ENCODE results near the gene CCL5.

The CCL5 gene

DNA sequence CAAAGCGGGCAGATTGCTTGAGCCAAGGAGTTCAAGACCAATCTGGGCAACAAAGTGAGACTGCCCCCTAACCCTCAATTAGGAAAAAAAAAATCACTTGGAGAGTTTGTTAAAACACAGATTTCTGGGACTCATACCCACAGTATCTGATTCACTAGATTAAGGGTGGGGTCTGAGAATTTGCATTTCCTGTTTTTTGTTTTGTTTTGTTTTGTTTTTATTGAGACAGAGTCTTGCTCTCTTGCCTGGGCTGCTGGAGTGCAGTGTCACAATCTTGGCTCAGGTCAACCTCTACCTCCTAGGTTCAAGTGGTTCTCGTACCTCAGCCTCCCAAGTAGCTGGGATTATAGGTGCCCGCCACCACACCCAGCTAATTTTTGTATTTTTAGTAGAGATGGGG lies 12.6 kb downstream of the CCL5 start:
- FAIRE-seq: no peak

GRCh38 chr17:35866341-35866950 lies 13.7 kb downstream of the CCL5 start:
- no peak for FAIRE-seq

DNA sequence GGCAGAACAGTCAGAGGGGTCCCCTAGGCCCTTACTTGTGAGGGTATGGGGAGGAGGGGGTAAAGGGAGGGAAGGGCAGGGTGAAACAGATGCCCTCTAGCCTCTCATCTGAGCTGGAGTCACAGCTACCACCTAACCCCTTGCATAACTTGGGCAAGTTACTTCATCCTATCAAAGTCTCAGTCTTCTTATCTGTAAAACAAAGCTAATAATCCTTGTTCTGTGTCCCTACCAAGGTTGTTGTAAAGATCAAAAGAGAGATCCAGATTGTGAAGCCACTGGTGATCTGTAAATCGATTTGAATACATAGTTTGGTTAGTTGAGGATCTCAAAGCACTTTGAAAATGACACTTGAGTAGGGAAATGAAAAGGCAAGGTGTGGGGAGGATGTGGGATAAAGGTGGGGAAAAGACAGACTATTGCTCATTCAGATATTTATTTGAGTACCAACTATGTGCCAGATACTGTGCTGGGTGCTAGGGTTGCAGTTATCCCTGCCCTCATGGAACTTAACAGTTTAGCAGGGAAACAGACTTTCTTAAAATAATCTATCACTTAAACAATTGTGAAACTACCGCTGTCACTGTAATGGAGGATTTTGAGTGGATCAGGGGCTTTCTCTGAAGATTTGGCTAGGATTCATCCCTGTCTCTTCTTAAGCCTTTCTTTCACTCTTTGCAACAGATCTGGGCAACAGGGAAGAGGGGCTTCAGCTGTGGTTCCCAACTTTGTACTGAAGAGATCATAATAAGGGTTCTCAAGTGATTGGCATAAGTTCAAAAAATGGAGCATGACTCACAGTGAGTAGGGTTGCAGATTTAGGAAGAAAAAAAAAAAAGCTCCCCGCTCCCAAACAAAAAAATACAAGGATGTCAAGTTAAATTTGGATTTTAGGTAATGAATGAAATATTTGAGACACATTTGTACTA lies 14.5 kb downstream of the CCL5 start:
- no peak for FAIRE-seq

DNA sequence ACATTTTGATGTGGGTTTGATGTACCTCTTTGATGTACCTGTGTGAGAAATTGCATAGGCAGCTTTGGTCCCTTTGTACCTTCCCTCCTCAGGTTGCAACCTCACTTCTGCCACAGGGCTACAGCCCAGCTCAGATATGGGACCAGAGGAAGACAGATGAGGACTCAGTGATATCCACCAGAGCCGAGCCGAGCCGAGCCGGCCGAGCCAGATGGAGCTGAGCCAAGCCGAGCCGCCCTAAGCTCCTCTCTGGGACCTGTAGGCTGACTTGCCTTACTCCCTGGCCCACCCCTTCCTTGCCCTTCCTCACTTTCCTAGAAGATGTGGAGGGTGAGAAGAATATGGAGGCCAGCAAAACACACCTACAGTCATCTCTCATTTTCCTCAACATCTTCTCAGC lies 15.3 kb downstream of the CCL5 start:
- FAIRE-seq: no peak

GRCh38 chr17:35856603-35857002 lies 23.6 kb downstream of the CCL5 start:
- FAIRE-seq: no peak

GRCh38 chr17:35855965-35856364 lies 24.2 kb downstream of the CCL5 start:
- no peak for FAIRE-seq

DNA sequence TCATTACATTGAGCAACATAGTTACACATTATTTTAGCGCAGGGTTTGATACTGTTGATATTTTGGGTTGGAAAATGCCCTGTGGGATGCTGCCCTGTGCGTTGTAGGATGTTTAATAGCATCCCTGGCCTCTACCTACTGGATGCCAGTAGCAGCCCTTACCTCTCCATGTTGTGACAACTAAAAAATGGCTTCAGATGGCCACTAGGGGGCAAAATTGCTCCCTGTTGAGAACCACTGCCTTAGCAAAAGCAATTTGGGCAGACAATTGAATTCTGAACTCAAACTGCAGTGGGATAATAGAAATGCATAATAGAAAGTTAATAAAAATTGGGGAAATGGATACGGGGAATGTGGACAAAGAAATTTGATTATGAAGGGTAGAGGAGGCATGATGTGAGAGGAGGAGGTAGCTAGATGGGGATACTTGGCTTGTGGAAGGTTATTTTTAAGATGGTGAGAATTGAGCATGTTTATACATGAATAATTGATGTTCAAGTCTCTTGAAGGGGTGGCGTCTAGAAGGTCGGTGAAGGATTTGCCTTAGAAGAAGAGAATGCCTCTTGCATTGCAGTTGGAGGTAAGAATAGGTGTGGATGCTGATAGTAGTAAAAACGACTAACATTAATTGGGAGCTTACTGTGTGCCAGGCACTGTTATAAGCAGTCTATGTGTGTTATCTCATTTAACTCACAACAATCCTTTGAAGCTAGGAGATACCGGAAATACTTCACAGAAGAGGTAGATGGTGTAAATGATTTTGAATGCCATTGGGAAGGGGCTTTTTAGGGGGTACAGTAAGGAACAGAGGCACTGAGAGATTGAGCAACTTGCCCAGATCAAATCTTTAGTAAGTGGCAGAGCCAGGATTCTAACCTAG lies 30.5 kb downstream of the CCL5 start:
- FAIRE-seq: no peak

DNA sequence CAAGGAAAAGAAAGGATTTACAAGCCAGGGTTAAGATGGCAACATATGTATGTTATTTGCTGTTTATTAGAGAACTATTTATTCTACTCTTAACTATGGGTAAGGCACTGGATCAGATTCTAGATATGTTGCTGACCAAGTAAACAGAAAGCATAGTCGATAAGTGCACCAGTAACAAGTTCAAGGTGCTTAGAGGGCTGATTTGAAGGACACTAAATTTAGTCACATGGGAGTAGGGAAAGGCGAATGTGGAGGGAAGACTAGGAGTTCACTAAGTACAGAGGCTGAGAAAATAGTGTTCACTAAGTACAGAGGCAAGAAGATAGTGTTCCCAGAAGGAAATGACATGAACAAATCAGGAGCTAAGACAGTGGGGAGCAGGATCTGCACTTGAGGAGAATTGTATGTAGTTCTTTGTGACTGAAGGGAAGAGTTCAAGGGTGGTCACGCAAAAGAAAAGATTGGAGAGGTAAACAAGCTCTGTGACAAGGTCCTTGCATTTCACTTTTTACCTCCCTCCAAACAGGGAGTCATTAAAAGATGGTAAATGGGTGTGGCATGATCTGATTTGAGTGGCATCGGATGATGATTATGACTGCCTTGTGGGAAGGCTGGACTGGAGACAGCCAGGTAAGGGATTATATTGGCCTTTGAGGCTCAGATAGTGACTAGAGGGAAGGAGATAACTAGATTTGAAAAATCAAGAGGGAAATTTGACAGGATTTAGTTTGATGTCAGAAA lies 32.4 kb downstream of the CCL5 start:
- FAIRE-seq: no peak

DNA sequence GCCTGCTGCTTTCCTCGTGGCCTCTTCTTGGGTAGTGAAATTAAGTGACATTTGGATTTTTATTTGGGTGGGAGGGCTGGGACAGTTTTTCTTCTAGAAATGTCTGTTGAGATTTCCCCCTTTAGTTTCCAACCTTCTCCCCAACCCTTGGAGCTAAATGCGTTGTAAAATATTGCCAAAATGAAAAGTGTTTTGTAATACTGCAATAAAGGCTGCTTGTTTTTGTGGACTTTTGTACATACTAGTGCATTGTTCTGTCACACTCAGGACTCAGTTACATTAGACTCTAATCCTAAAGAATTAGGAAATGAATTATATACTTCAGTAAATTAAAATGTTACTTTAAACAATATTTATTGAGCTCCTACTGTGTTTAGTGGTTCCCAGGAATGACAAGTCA lies 33.2 kb downstream of the CCL5 start:
- no peak for FAIRE-seq

- no peak for FAIRE-seq
Measured at GRCh38 chr17:35846055-35846809, 33.9 kb downstream of the CCL5 start.

DNA sequence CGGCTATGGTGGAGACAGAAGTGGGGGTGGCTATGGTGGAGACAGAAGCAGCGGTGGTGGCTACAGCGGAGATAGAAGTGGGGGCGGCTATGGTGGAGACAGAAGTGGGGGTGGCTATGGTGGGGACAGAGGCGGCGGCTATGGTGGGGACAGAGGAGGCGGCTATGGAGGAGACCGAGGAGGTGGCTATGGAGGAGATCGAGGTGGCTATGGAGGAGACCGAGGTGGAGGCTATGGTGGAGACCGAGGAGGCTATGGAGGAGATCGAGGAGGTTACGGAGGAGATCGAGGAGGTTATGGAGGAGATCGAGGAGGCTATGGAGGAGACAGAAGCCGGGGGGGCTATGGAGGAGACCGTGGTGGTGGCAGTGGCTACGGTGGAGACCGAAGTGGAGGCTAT lies 35.6 kb downstream of the CCL5 start:
- no peak for FAIRE-seq

GRCh38 chr17:35843698-35844097 lies 36.5 kb downstream of the CCL5 start:
- no peak for FAIRE-seq

DNA sequence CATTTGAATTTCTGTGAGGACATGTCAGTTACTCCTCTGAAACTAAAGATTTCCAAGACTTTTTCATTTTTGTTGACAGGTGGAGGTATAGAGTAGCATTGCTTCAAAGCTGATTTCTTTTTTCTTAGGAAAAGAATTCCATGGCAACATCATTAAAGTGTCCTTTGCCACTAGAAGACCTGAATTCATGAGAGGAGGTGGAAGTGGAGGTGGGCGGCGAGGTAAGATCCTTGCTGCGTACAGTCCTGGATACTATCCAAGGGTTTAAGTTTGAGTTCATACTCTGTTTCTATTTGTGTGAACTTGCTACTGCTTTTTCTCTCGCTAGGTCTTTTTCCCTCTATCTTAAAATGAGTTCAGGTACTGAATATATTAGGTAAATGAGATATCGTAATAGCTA lies 37.9 kb downstream of the CCL5 start:
- no peak for FAIRE-seq

- FAIRE-seq: no peak
Measured at GRCh38 chr17:35841505-35841904, 38.7 kb downstream of the CCL5 start.

DNA sequence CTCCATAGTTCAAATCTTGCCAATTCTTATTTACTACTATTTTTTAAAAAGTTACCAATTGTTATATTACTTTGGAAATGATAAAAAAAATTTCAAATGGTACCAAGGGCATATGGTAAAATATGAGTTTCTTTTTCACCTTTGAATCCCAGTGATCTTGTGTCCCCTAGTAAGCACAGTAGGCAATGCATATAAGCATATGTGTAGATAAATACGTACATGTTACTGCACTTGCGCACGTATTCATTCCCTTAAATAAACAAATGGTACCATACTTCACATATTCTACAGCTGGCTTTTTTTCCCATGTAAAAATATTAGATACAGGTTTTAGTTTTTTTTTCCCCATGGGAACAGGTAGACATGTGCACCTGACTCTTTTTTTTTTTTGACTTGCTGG lies 39.1 kb downstream of the CCL5 start:
- no peak for FAIRE-seq

- FAIRE-seq: no peak
Measured at GRCh38 chr17:35825206-35825605, 55.0 kb downstream of the CCL5 start.

Data from islet of Langerhans (tissue), 1 donor.